A673 (cell line): ENCODE measurements around the gene GOLPH3. TPM values are rescaled to one million over a fixed set of nuclear protein-coding genes. Genes with fewer than 3 reads are reported as not detected.
A peak's percentile ranks its signal among the peaks of the same experiment; 100 is the strongest.

Experiments
- BruUV-seq: library from RNA; stranded (reverse); fragments of 400-500 nt; replicated peaks from 2 replicates; lab custom pipeline; 2021; lab: Mats Ljungman, UMichigan
- CTCF ChIA-PET: fragments of 300-600 bp; sonication (Branson Sonifier 250); formaldehyde crosslinking; loops from one replicate; lab custom pipeline; 2022; ENCODE audit warnings: antibody characterized with exemption; lab: Charles Lee
- POLR2A ChIA-PET: fragments of 300-600 bp; sonication (Branson Sonifier 250); formaldehyde crosslinking; loops from one replicate; lab custom pipeline; 2022; ENCODE audit warnings: antibody characterized with exemption; ENCODE audit not compliant: low non-redundant PET; lab: Charles Lee
- DNase-seq: peaks from one replicate; pipeline ENCODE4 v3.0.0-alpha.2; 2015; ENCODE audit warnings: low spot score
- H3K27ac ChIP-seq: fragments of 200-600 bp; sonication (generic); 2 replicates; pipeline ENCODE4 v1.5.1; 2016; ENCODE audit warnings: mixed run types, low read depth, mild to moderate bottlenecking, mixed read lengths, antibody characterized with exemption, low read length; ENCODE audit not compliant: poor library complexity, severe bottlenecking
- H3K27me3 ChIP-seq: fragments of 200-600 bp; sonication (generic); replicated peaks from 2 replicates; pipeline ENCODE4 v1.6.1; 2017; ENCODE audit warnings: mixed run types, low read depth, mild to moderate bottlenecking, mixed read lengths, antibody characterized with exemption, low read length; ENCODE audit not compliant: insufficient read depth, poor library complexity
- H3K36me3 ChIP-seq: fragments of 200-600 bp; sonication (generic); 2 replicates; pipeline ENCODE4 v1.6.1; 2016; ENCODE audit warnings: mixed run types, mild to moderate bottlenecking, mixed read lengths, antibody characterized with exemption, low read length; ENCODE audit not compliant: insufficient read depth, poor library complexity, severe bottlenecking
- H3K4me1 ChIP-seq: fragments of 200-600 bp; sonication (generic); 2 replicates; pipeline ENCODE4 v1.6.1; 2017; ENCODE audit warnings: mixed run types, mild to moderate bottlenecking, mixed read lengths, antibody characterized with exemption, low read length; ENCODE audit not compliant: insufficient read depth, poor library complexity, severe bottlenecking
- H3K4me3 ChIP-seq: fragments of 200-600 bp; sonication (generic); 2 replicates; pipeline ENCODE4 v1.5.1; 2016; ENCODE audit warnings: low read depth, mixed run types, mild to moderate bottlenecking, mixed read lengths, low read length; ENCODE audit not compliant: poor library complexity, severe bottlenecking
- H3K9me3 ChIP-seq: fragments of 200-600 bp; sonication (generic); 2 replicates; pipeline ENCODE4 v1.6.1; 2016; ENCODE audit warnings: mixed run types, low read depth, mild to moderate bottlenecking, mixed read lengths, antibody characterized with exemption, low read length; ENCODE audit not compliant: poor library complexity, severe bottlenecking
- EZH2 ChIP-seq: fragments of 200-600 bp; sonication (generic); IDR thresholded peaks from 2 replicates; pipeline ENCODE4 v1.6.1; 2017; ENCODE audit warnings: borderline replicate concordance, low read depth, mild to moderate bottlenecking, mixed read lengths, antibody characterized with exemption, low read length; ENCODE audit not compliant: poor library complexity, severe bottlenecking
- intact Hi-C: fragments of 100-400 bp; cut with micrococcal nuclease; formaldehyde crosslinking; loops from one replicate; pipeline ENCODE4 v1.10.0; 2022; ENCODE audit not compliant: unreplicated experiment
- total RNA-seq: library from RNA; stranded (reverse); gene quantifications from 2 replicates; pipeline ENCODE4 v1.2.3, GENCODE V29; 2021
- TF ChIP-seq, protein P1 (sequence below): fragments of 300-800, 200-600 bp; sonication (generic); conservative IDR thresholded peaks from 2 replicates; pipeline ENCODE4 v1.5.1; 2017; ENCODE audit warnings: low read depth, mild to moderate bottlenecking, antibody characterized with exemption, low read length, moderate library complexity, mixed read lengths

The GOLPH3 gene
- total RNA-seq, 1 experiment from 2014 or later: 64.6 TPM

DNA sequence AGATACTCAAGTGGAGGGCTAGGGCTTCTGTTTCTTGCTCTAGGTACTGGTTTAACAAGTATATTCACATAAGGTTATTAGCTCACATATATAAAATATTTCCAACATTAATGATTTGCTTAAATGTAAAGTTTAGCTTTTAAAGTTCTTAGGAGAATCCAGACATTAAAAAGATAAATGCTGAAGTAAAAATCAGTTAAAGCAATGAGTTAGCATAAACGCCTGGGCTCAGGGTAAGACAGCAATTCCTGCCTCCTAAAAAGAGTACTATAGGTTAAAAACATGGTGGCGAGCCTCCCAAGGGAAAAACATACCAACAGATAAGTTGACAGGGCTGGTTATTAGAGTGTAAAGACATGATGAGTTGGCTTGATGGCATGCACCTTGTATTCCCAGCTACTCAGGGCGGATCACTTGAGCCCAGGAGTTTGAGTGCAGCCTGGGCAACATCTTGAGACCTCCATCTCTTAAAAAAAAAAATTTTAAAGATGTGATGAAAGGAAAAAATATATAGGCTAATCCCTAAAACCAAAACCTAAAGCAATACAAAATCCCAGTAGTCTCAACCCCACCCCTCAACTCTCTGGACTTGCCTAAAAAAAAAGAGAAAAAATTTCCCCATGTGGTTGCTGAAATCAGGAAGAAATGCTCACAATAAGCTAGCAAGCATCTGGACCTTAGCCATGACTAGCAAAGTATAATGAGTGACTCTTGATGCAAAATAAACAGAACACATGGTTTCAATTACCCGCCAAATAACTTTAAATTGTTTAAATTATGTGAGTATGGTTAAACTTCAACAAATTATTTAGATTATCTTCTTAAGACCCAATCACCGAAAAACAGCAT lies 3.6 kb downstream of the GOLPH3 start:
- Histone ChIP-seq H3K27me3 (no peaks in the 10 kb centered on the region), H3K27ac (peak overlapping the region; percentile 49), H3K9me3 (no peaks in the 10 kb centered on the region), H3K4me1 (peaks cover 22% of the 10 kb centered on the region), H3K4me3 (peak overlapping the region; percentile 9), H3K36me3 (peaks cover 56% of the 10 kb centered on the region)
- DNase-seq: peak; percentile 42
- BruUV-seq: no TSS peak
- ChIA-PET CTCF (interaction anchor here (0.6 to 0.7 kb wide), 2 partner anchors 39 to 43 kb away, joined by 3 read pairs; no protein-coding TSS in a partner anchor), POLR2A (interaction anchor here (0.6 kb wide), 1 partner anchor 519 kb away, joined by 3 read pairs; no protein-coding TSS in a partner anchor)
- intact Hi-C loops: loop anchor here (5.0 kb wide), 1 partner anchor 48 kb away; no protein-coding TSS in a partner anchor
- TF ChIP-seq, protein P1, sequence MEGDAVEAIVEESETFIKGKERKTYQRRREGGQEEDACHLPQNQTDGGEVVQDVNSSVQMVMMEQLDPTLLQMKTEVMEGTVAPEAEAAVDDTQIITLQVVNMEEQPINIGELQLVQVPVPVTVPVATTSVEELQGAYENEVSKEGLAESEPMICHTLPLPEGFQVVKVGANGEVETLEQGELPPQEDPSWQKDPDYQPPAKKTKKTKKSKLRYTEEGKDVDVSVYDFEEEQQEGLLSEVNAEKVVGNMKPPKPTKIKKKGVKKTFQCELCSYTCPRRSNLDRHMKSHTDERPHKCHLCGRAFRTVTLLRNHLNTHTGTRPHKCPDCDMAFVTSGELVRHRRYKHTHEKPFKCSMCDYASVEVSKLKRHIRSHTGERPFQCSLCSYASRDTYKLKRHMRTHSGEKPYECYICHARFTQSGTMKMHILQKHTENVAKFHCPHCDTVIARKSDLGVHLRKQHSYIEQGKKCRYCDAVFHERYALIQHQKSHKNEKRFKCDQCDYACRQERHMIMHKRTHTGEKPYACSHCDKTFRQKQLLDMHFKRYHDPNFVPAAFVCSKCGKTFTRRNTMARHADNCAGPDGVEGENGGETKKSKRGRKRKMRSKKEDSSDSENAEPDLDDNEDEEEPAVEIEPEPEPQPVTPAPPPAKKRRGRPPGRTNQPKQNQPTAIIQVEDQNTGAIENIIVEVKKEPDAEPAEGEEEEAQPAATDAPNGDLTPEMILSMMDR: no peak
- no peak for TF ChIP-seq EZH2

- Histone ChIP-seq H3K4me3 (no peak overlapping the region), H3K4me1 (peaks cover 24% of the 10 kb centered on the region), H3K36me3 (peaks cover 57% of the 10 kb centered on the region), H3K27ac (no peak overlapping the region), H3K27me3 (no peaks in the 10 kb centered on the region), H3K9me3 (no peaks in the 10 kb centered on the region)
- no TSS peak for BruUV-seq
- CTCF ChIA-PET: no interaction called here
- no peak for DNase-seq
- TF ChIP-seq, protein P1: no peak
- no peak for TF ChIP-seq EZH2
- POLR2A ChIA-PET: interaction anchor here (0.6 kb wide), 1 partner anchor 18 kb away, joined by 8 read pairs; no protein-coding TSS in a partner anchor
- intact Hi-C loops: no loop called here
Observed at GRCh38 chr5:32168460-32169033, 5.6 kb downstream of the GOLPH3 start.

GRCh38 chr5:32165597-32165996 lies 8.5 kb downstream of the GOLPH3 start:
- peaks cover 42% of the 10 kb centered on the region for H3K36me3 ChIP-seq
- no peak overlapping the region for H3K27ac ChIP-seq
- peaks cover 16% of the 10 kb centered on the region for H3K4me1 ChIP-seq
- intact Hi-C loops: no loop called here
- no peak overlapping the region for H3K4me3 ChIP-seq
- DNase-seq: no peak
- no peaks in the 10 kb centered on the region for H3K9me3 ChIP-seq
- no peak for TF ChIP-seq EZH2
- TF ChIP-seq, protein P1: no peak
- ChIA-PET POLR2A (no interaction called here), CTCF (no interaction called here)
- no TSS peak for BruUV-seq
- no peaks in the 10 kb centered on the region for H3K27me3 ChIP-seq
